Stimulated activated naive CD8-positive, alpha-beta T cell treated with anti-CD3 and anti-CD28 coated beads, Interleukin-15, Interleukin-2, amounts not matched to agents 100 ng/mL and 50 ng/mL, for 24 hours (primary cell): ENCODE data around the gene LEMD3.

Experiments
- H3K27ac Mint-ChIP-seq: one replicate; pipeline ENCODE4 v1.8.0; 2021; ENCODE audit warnings: mild to moderate bottlenecking, mixed read lengths
- H3K27me3 Mint-ChIP-seq: one replicate; pipeline ENCODE4 v1.8.0; 2021; ENCODE audit warnings: mixed read lengths
- H3K36me3 Mint-ChIP-seq: one replicate; pipeline ENCODE4 v1.8.0; 2021; ENCODE audit warnings: low read depth, mixed read lengths
- H3K4me1 Mint-ChIP-seq: one replicate; pipeline ENCODE4 v1.8.0; 2021; ENCODE audit warnings: low read depth, mixed read lengths
- H3K4me3 Mint-ChIP-seq: one replicate; pipeline ENCODE4 v1.8.0; 2021; ENCODE audit warnings: mild to moderate bottlenecking, mixed read lengths
- H3K9me3 Mint-ChIP-seq: one replicate; pipeline ENCODE4 v1.8.0; 2021; ENCODE audit warnings: mixed read lengths

LEMD3 gene

GRCh38 chr12:65169320-65170208, at the start of gene LEMD3:
Gene LEMD3 (plus strand): TSS chr12:65169583. CDS start chr12:65169597, 14 bp downstream.
- H3K9me3 Mint-ChIP-seq: no peaks in the 10 kb centered on the region
- H3K27me3 Mint-ChIP-seq: no peaks in the 10 kb centered on the region
- H3K36me3 Mint-ChIP-seq: peaks cover 19% of the 10 kb centered on the region
- H3K4me3 Mint-ChIP-seq: peak within 1 kb of the TSS; percentile 99
- peak within 1 kb of the TSS; percentile 99 for H3K27ac Mint-ChIP-seq
- peaks cover 30% of the 10 kb centered on the region for H3K4me1 Mint-ChIP-seq

- H3K9me3 Mint-ChIP-seq: no peaks in the 10 kb centered on the region
- H3K27ac Mint-ChIP-seq: no peak within 1 kb of the TSS
- peaks cover 6% of the 10 kb centered on the region for H3K4me1 Mint-ChIP-seq
- peak within 1 kb of the TSS; percentile 40 for H3K4me3 Mint-ChIP-seq
- no peaks in the 10 kb centered on the region for H3K36me3 Mint-ChIP-seq
- peaks cover 44% of the 10 kb centered on the region for H3K27me3 Mint-ChIP-seq
These were observed 48.1 kb upstream of the LEMD3 start, which contains the start of gene WIF1 for GRCh38 chr12:65121049-65121955. Gene WIF1 (minus strand): TSS chr12:65121305. CDS start chr12:65121191, 114 bp downstream.

- H3K27me3 Mint-ChIP-seq: peaks cover 38% of the 10 kb centered on the region
- H3K4me3 Mint-ChIP-seq: peak overlapping the region; percentile 40
- H3K27ac Mint-ChIP-seq: no peak overlapping the region
- no peaks in the 10 kb centered on the region for H3K9me3 Mint-ChIP-seq
- H3K36me3 Mint-ChIP-seq: no peaks in the 10 kb centered on the region
- H3K4me1 Mint-ChIP-seq: peaks cover 6% of the 10 kb centered on the region
These were observed 47.4 kb upstream of the LEMD3 start for GRCh38 chr12:65121956-65122469.

DNA sequence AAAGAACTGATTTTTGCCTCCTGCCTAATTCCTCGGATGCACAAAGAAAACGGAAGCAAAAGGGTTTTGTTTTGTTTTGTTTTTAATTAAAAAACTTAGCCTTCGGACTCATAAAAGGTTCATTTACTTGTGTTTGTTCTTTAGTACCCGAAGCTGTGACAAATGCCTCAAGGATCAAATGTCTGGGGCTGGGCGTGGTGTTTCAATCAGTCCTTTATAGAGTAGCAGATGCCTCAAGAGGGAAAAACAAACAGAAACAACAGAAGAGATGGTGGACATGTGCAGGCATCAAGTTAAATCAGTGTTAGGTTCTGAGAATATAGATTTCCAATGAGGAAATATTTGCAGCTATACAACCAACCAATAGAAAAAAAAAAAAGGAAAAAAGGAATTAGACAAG, 46.7 kb upstream of the LEMD3 start:
- H3K27me3 Mint-ChIP-seq: peaks cover 34% of the 10 kb centered on the region
- H3K4me1 Mint-ChIP-seq: peaks cover 6% of the 10 kb centered on the region
- no peaks in the 10 kb centered on the region for H3K36me3 Mint-ChIP-seq

GRCh38 chr12:65123435-65124063, 45.8 kb upstream of the LEMD3 start:
- no peaks in the 10 kb centered on the region for H3K9me3 Mint-ChIP-seq
- H3K4me3 Mint-ChIP-seq: no peak overlapping the region
- H3K27ac Mint-ChIP-seq: no peak overlapping the region
- peaks cover 6% of the 10 kb centered on the region for H3K4me1 Mint-ChIP-seq
- H3K36me3 Mint-ChIP-seq: no peaks in the 10 kb centered on the region
- H3K27me3 Mint-ChIP-seq: peaks cover 31% of the 10 kb centered on the region

More for the DNA sequence above, 46.7 kb upstream of the LEMD3 start:
- no peak overlapping the region for H3K4me3 Mint-ChIP-seq
- H3K9me3 Mint-ChIP-seq: no peaks in the 10 kb centered on the region
- no peak overlapping the region for H3K27ac Mint-ChIP-seq

DNA sequence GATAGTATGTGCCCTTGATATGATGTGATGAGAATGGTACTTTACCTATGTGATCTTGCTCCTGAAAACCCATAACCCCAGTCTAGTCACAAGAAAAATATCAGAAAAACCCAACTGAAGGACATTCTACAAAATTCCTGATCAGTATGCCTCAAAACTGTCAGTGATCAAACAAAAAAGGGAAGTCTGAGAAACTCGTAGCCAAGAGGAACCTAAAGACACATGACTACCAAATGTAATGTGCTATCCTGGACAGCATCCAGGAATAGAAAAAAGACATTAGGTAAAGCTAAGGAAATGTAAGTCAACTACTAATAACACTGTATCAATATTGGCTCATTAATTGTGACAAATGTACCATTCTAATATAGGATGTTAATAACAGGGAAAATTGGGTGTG, 44.1 kb upstream of the LEMD3 start:
- Mint-ChIP-seq H3K4me1 (peaks cover 6% of the 10 kb centered on the region), H3K9me3 (no peaks in the 10 kb centered on the region), H3K27me3 (peaks cover 26% of the 10 kb centered on the region), H3K4me3 (no peak overlapping the region), H3K36me3 (no peaks in the 10 kb centered on the region), H3K27ac (no peak overlapping the region)

- peaks cover 6% of the 10 kb centered on the region for H3K4me1 Mint-ChIP-seq
These were observed 43.4 kb upstream of the LEMD3 start for GRCh38 chr12:65125975-65126374.

GRCh38 chr12:65126482-65126881, 42.9 kb upstream of the LEMD3 start:
- H3K4me1 Mint-ChIP-seq: peaks cover 6% of the 10 kb centered on the region
- H3K4me3 Mint-ChIP-seq: no peak overlapping the region
- H3K27me3 Mint-ChIP-seq: peaks cover 25% of the 10 kb centered on the region
- H3K36me3 Mint-ChIP-seq: no peaks in the 10 kb centered on the region
- no peak overlapping the region for H3K27ac Mint-ChIP-seq
- H3K9me3 Mint-ChIP-seq: no peaks in the 10 kb centered on the region

More at GRCh38 chr12:65125975-65126374, 43.4 kb upstream of the LEMD3 start:
- Mint-ChIP-seq H3K9me3 (no peaks in the 10 kb centered on the region), H3K27me3 (peaks cover 20% of the 10 kb centered on the region), H3K36me3 (no peaks in the 10 kb centered on the region), H3K4me3 (no peak overlapping the region), H3K27ac (no peak overlapping the region)

- no peaks in the 10 kb centered on the region for H3K9me3 Mint-ChIP-seq
- peaks cover 4% of the 10 kb centered on the region for H3K36me3 Mint-ChIP-seq
- no peaks in the 10 kb centered on the region for H3K4me1 Mint-ChIP-seq
- H3K4me3 Mint-ChIP-seq: no peak overlapping the region
- peaks cover 29% of the 10 kb centered on the region for H3K27me3 Mint-ChIP-seq
- no peak overlapping the region for H3K27ac Mint-ChIP-seq
These were observed 35.5 kb upstream of the LEMD3 start for GRCh38 chr12:65133879-65134278.

DNA sequence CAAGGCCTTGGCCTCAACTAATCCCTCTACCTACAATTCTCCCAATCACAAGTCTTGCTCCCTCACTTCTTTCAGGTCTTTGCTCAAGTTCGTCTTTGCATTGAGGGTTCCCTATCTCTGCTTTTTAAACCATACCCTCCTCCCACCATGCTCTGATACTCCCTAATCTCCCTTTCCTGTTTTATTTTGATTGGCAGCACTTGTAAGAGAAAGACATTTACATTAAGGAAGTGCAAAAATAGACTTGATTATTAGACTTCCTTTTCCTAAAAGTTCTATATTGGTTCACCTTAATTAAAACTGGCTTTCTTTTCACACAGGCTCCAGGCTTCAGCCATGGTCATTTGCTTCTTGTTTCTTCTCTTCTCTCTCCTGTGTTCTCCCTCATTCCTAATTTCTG, 30.0 kb upstream of the LEMD3 start:
- Mint-ChIP-seq H3K4me1 (no peaks in the 10 kb centered on the region), H3K36me3 (peaks cover 4% of the 10 kb centered on the region), H3K27ac (no peak overlapping the region), H3K4me3 (no peak overlapping the region), H3K27me3 (peaks cover 30% of the 10 kb centered on the region), H3K9me3 (no peaks in the 10 kb centered on the region)

GRCh38 chr12:65140738-65141137, 28.6 kb upstream of the LEMD3 start:
- Mint-ChIP-seq H3K36me3 (peaks cover 4% of the 10 kb centered on the region), H3K27ac (no peak overlapping the region), H3K27me3 (peaks cover 30% of the 10 kb centered on the region), H3K9me3 (no peaks in the 10 kb centered on the region), H3K4me1 (no peaks in the 10 kb centered on the region), H3K4me3 (no peak overlapping the region)

- Mint-ChIP-seq H3K36me3 (no peaks in the 10 kb centered on the region), H3K9me3 (no peaks in the 10 kb centered on the region), H3K27me3 (peaks cover 28% of the 10 kb centered on the region), H3K4me3 (no peak overlapping the region), H3K4me1 (no peaks in the 10 kb centered on the region), H3K27ac (no peak overlapping the region)
These were observed 22.0 kb upstream of the LEMD3 start for GRCh38 chr12:65147312-65147905.

- Mint-ChIP-seq H3K36me3 (no peaks in the 10 kb centered on the region), H3K4me3 (no peak overlapping the region), H3K27ac (peak overlapping the region; percentile 0), H3K4me1 (peaks cover 18% of the 10 kb centered on the region), H3K27me3 (peaks cover 12% of the 10 kb centered on the region), H3K9me3 (no peaks in the 10 kb centered on the region)
These were observed 17.4 kb upstream of the LEMD3 start for GRCh38 chr12:65152012-65152411.

GRCh38 chr12:65152596-65152995, 16.8 kb upstream of the LEMD3 start:
- H3K4me3 Mint-ChIP-seq: no peak overlapping the region
- H3K36me3 Mint-ChIP-seq: no peaks in the 10 kb centered on the region
- H3K9me3 Mint-ChIP-seq: no peaks in the 10 kb centered on the region
- peaks cover 12% of the 10 kb centered on the region for H3K27me3 Mint-ChIP-seq
- H3K4me1 Mint-ChIP-seq: peaks cover 20% of the 10 kb centered on the region
- H3K27ac Mint-ChIP-seq: no peak overlapping the region
